Measurements from ENCODE around the gene PTPRC.

PTPRC gene

DNA sequence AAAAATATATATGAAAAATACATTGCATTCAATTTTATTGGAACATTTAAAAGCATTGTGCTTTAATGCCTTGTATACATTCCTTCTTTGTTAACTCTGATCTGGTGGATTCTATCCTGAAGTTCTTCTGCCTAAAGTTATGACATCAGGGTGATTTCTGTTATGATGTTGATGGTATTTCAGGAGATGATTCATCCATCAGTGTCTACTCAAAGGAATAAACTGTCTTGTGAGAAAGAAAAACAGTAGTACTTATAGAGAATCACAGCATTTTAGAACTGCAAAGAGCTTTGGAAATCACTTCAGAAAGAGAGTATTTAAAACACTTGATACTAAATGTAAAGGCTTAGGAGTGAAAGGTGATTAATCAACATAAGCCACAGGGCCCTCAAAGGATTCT is 155.7 kb downstream of the PTPRC start:
- FAIRE-seq: no peak
- peak; percentile 17 for DNase-seq (ENCODE audit: insufficient read length, low spot score)

DNA sequence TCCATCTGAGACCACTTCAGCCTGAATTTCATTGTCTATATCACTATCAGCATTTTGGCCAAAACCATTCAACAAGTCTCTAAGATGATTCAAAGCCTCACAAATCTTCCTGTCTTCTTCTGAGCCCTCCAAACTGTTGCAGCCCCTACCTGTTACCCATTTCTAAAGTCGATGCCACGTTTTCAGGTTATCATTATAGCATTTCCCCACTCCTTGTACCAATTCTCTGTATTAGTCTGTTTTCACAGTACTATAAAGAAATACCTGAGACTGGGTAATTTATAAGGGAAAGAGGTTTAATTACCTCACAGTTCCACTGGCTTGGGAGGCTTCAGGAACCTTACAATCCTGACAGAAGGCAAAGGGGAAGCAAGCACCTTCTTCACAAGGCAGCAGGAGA is 158.8 kb downstream of the PTPRC start:
- FAIRE-seq: peak; percentile 13

GRCh38 chr1:198798923-198799386 is 160.1 kb downstream of the PTPRC start:
- no peak for FAIRE-seq
- no peak for DNase-seq (ENCODE audit: insufficient read length, low spot score)

More for the DNA sequence above, 158.8 kb downstream of the PTPRC start:
- DNase-seq (ENCODE audit: insufficient read length, low spot score): no peak

DNA sequence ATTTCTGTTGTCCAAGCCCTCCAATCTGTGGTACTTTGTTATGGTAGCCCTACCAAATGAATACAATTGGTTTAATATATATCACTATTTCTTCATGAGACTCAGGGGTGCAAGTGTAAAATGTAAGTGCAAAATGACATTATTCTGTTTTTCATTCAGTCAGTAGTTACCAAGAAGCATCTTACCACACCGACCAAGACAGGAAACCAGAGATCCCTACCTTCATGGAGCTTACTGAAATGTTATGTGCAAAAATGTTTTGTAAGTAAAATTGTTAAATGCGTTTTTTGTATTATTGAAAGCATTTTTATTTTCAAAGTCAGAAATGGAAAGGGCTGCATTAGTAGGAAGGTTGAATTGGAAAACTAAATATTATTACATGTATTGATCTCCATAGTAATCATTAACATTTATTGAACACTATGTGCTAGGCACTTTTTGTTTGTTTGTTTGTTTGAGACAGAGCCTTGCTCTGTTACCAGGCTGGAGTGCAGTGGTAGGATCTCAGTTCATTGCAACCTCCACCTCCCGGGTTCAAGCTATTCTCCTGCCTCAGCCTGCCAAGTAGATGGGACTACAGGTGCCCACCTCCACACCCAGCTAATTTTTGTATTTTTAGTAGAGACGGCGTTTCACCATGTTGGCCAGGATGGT is 166.8 kb downstream of the PTPRC start:
- DNase-seq (ENCODE audit: insufficient read length, low spot score) (no peak), FAIRE-seq (no peak)

DNA sequence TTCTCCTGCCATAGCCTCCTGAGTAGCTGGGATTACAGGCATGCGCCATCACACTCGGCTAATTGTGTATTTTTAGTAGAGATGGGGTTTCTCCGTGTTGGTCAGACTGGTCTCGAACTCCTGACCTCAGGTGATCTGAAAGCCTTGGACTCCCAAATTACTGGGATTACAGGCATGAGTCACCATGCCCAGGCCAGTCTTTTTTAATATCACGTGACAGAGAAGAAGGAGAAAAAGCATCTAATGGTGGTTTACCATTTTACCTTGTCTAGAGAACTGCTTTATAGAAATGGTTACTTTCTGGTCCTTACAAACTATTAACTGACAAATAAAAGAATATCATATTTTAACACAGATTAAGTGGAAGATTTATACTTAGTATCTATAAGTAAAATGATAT is 168.0 kb downstream of the PTPRC start:
- FAIRE-seq: no peak
- no peak for DNase-seq (ENCODE audit: insufficient read length, low spot score)

Data from HTR-8/SVneo (cell line).